Lower leg skin (tissue), 4 donors: Measurements from ENCODE around the gene STOML1. TPM values are rescaled to one million over a fixed set of nuclear protein-coding genes. Genes with fewer than 3 reads are reported as not detected.

Experiments
- DNase-seq, 2 donors: peaks; one replicate each; pipeline ENCODE4 v3.0.0-alpha.2; 2019; ENCODE audit warnings: low spot score in 2 of 2
- H3K4me3 ChIP-seq: fragments of 200-600 bp; sonication (generic); 2 replicates; pipeline ENCODE4 v1.5.1; 2017; ENCODE audit warnings: mild to moderate bottlenecking, low read depth; ENCODE audit not compliant: poor library complexity, severe bottlenecking
- POLR2A ChIP-seq, 2 donors: fragments of 450-650 bp; IDR thresholded peaks; one replicate each; pipeline ENCODE4 v1.6.1; 2016 to 2017; ENCODE audit warnings: antibody characterized with exemption in 2 of 2, mild to moderate bottlenecking in 1 of 2, moderate library complexity in 1 of 2
- WGBS, 2 donors: methylation state at CpG; one replicate each; pipeline ENCODE4 v1.1.5; 2018; 5-methylcytosine and 5-hydroxymethylcytosine counted together
- intact Hi-C: fragments of 100-400 bp; cut with DNase I; formaldehyde crosslinking; loops from one replicate; pipeline ENCODE4 v1.15.0; 2023; ENCODE audit warnings: low total_unique reads
- total RNA-seq, 4 donors: library from RNA; depleted of rRNA; stranded (reverse); fragments of >200 nt; gene quantifications; one replicate each; pipeline ENCODE4 v1.1.0, GENCODE V29; 2016
- TF ChIP-seq, protein P1 (sequence below), 3 donors: fragments of 450-650 bp; IDR thresholded peaks; one replicate each; pipeline ENCODE4 v1.5.1; 2016; ENCODE audit warnings: antibody characterized with exemption in 3 of 3, mild to moderate bottlenecking in 3 of 3, moderate library complexity in 2 of 3

STOML1 gene
- total RNA-seq, 4 donors from 2014 or later, result 14.4 to 24.6 (median 23.9) TPM

DNA sequence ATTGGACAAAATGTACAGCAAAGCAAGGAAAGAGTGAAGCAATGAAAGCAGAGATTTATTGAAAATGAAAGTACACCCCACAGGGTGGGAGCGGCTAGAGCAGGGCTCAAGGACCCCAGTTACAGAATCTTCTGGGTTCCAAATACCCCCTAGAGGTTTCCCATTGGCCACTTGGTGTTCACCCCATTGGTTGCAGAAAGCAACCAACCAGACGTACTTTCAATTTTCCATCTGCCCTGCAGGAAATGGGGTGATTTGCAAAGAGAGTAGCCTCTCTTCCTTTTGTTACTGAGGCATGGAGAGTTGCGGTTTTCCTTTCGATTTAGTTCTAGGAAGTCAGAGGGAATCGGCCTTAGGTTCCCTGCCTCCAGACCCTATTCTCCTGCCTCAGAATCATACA, 4.8 kb upstream of the STOML1 start:
- TF ChIP-seq, protein P1, sequence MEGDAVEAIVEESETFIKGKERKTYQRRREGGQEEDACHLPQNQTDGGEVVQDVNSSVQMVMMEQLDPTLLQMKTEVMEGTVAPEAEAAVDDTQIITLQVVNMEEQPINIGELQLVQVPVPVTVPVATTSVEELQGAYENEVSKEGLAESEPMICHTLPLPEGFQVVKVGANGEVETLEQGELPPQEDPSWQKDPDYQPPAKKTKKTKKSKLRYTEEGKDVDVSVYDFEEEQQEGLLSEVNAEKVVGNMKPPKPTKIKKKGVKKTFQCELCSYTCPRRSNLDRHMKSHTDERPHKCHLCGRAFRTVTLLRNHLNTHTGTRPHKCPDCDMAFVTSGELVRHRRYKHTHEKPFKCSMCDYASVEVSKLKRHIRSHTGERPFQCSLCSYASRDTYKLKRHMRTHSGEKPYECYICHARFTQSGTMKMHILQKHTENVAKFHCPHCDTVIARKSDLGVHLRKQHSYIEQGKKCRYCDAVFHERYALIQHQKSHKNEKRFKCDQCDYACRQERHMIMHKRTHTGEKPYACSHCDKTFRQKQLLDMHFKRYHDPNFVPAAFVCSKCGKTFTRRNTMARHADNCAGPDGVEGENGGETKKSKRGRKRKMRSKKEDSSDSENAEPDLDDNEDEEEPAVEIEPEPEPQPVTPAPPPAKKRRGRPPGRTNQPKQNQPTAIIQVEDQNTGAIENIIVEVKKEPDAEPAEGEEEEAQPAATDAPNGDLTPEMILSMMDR (IDR thresholded peaks at IDR 0.05), result no peak
- TF ChIP-seq POLR2A (IDR thresholded peaks at IDR 0.05), result no peak
- intact Hi-C loops, result no loop called here
- 12 to 16% methylated on average over 5 of the region's 5 CpGs for WGBS, 2 donors
- DNase-seq, result no peak
- no peak overlapping the region for H3K4me3 ChIP-seq

DNA sequence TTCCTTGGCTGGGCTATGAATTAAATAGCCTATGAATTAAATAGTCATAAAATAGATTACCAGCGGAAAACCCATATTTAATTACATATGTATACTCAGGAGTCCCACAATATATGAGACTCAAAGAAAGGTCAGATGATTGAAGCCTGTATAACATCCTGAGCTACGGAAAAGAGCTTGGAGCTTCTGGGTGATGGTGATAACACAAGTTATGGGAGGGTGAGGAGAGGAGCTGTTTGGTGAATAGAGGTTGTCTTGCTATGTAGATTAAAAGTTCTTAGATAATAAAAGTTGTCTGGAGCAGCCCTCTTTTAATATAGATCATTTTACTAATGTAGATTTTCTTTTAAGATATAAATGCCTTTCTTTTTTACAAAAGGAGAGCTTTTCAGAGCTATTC, 4.2 kb upstream of the STOML1 start:
- H3K4me3 ChIP-seq, result no peak overlapping the region
- intact Hi-C loops, result no loop called here
- TF ChIP-seq, protein P1 (IDR thresholded peaks at IDR 0.05), result no peak
- TF ChIP-seq POLR2A (IDR thresholded peaks at IDR 0.05), result no peak
- WGBS, 2 donors, result 17 to 18% methylated on average over 2 of the region's 2 CpGs
- no peak for DNase-seq

DNA sequence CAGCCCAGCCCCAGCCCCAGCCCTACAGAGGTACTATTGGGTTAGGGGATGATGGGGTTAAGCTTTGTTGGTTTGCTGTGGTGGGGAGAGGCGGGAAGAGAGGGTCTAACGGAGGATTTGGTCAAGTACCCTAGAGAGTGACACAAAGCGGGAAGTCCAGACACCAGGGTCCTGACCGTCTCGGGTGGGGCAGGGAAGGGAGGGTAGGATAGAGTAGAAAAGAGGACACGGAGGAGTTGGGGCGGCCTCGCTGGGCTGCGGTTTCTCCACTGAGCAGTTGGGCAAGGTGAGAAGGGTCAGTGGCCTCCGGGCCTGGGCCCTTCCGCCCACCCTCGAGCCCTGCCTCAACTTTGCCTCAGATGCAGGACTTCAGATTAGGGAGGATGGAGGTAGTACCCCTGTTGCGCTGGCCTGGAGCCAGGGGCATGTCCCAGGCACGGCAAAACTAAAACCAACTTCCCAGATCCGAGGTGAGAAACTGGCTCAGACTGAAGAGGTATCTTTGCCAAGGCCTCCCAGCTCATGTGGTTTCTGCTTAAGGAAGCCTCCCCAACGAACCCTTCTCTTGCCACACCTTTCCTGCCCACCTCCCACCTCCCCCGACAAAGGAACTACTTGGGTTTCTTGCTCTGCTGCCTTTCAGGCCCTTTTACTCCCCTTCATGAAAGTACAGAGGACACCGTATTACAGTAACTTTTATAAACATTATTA, 3.0 kb upstream of the STOML1 start:
- WGBS, 2 donors, result 0 to 1% methylated on average over 18 of the region's 18 CpGs
- TF ChIP-seq, protein P1 (IDR thresholded peaks at IDR 0.05), result no peak
- no peak for TF ChIP-seq POLR2A (IDR thresholded peaks at IDR 0.05)
- H3K4me3 ChIP-seq, result peak overlapping the region; percentile 92
- intact Hi-C loops, result no loop called here
- peak in 1 of 2 donors; percentile 89 for DNase-seq

DNA sequence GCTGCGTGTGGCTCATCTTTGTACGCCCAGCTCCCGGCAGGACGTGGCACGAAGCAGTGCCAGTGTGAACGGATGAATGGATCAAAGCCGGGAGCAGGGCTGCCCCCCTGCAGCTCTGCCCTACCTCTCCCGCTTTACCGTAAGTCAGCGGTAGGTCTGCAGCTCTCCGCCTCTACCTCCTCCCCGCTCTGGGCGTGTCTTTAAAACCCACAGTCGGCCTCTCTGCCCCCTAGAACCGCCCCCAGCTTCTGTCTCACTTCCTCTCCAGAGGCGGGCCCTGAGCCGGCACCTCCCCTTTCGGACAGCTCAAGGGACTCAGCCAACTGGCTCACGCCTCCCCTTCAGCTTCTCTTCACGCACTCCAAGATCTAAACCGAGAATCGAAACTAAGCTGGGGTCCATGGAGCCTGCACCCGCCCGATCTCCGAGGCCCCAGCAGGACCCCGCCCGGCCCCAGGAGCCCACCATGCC, 2.4 kb upstream of the STOML1 start, which contains the start of gene PML:
Gene PML, plus strand, starts transcription at position 304 of the 471 bp plus-strand sequence. Its CDS starts 97 bp downstream, at position 401.
- WGBS, 2 donors, result 1 to 2% methylated on average over 25 to 27 of the region's 27 CpGs
- no peak for TF ChIP-seq POLR2A (IDR thresholded peaks at IDR 0.05)
- TF ChIP-seq, protein P1 (IDR thresholded peaks at IDR 0.05), result no peak
- DNase-seq, result peak; percentile 96 to 99
- peak within 1 kb of the TSS; percentile 92 for H3K4me3 ChIP-seq
- intact Hi-C loops, result no loop called here

DNA sequence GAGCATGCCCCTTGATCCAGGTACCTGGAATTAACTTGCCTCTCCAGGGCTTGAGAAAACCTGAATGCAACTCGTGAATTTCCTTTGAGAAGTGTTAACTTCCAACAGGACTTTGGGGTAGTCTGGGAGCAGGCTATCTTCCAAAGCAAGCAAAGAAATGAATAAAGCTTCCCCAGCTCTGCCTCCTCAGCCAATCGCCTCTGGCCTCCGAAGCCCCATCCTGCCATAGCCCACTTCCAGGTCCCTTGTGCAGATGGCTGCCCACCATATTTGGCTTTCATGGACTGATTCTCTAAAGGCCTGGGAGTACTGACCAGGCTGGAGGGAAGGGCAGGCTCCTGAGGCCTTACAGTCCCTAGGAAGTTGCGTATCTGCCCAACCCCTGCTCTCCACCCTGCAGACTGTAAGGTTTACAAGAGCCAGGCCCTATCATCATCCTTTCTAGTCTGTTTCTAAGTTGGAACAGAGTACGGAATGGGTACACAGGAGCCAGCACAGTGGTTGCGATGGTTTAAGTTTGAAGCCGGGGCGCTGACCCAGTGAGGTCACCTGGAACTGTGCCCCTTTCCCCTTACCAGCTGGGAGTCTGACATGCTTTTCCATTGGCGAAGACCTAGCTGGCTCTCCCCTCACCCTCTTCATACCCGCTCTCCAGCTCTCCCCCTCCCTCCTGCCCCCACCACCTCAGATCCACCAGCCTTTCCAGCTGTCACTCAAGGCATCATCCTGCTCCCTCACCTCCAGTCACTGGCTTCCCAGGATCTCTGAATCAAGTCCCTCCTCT, 1.3 kb upstream of the STOML1 start:
- WGBS, 2 donors, result 89 to 93% methylated on average over 10 of the region's 10 CpGs
- no peak overlapping the region for H3K4me3 ChIP-seq
- intact Hi-C loops, result no loop called here
- DNase-seq, result peak in 1 of 2 donors; percentile 75
- no peak for TF ChIP-seq POLR2A (IDR thresholded peaks at IDR 0.05)
- TF ChIP-seq, protein P1 (IDR thresholded peaks at IDR 0.05), result no peak
